PFSK-1 (cell line): ENCODE results near the gene GNB1L.

Source experiments
- FOXP2 ChIP-seq: optimal IDR thresholded peaks from 2 replicates; pipeline ENCODE3; 2011; ENCODE audit warnings: borderline replicate concordance, control low read depth, inconsistent platforms; ENCODE audit not compliant: insufficient read depth; ENCODE audit errors: extremely low read length, extremely low read depth
- POLR2AphosphoS5 ChIP-seq: IDR thresholded peaks from 2 replicates; pipeline ENCODE4 v1.6.1; 2012; ENCODE audit warnings: low read depth, mild to moderate bottlenecking, control low read depth, low read length, moderate library complexity
- REST ChIP-seq, 2 experiments: IDR thresholded peaks; 2 replicates each; pipeline versions ENCODE4 v1.6.1 to v1.8.0; 2011 to 2012; ENCODE audit warnings: low read depth in 2 of 2, low read length in 2 of 2, control low read depth in 1 of 2, inconsistent platforms in 1 of 2, mild to moderate bottlenecking in 1 of 2, moderate library complexity in 1 of 2; ENCODE audit not compliant: insufficient read depth in 1 of 2
- SIN3A ChIP-seq: IDR thresholded peaks from 2 replicates; pipeline ENCODE4 v1.6.1; 2012; ENCODE audit warnings: mild to moderate bottlenecking, low read length, moderate library complexity, borderline replicate concordance; ENCODE audit not compliant: insufficient read depth
- TAF1 ChIP-seq: IDR thresholded peaks from 2 replicates; pipeline ENCODE4 v1.6.1; 2012; ENCODE audit warnings: low read length, control low read depth, borderline replicate concordance; ENCODE audit not compliant: insufficient read depth

GNB1L gene

DNA sequence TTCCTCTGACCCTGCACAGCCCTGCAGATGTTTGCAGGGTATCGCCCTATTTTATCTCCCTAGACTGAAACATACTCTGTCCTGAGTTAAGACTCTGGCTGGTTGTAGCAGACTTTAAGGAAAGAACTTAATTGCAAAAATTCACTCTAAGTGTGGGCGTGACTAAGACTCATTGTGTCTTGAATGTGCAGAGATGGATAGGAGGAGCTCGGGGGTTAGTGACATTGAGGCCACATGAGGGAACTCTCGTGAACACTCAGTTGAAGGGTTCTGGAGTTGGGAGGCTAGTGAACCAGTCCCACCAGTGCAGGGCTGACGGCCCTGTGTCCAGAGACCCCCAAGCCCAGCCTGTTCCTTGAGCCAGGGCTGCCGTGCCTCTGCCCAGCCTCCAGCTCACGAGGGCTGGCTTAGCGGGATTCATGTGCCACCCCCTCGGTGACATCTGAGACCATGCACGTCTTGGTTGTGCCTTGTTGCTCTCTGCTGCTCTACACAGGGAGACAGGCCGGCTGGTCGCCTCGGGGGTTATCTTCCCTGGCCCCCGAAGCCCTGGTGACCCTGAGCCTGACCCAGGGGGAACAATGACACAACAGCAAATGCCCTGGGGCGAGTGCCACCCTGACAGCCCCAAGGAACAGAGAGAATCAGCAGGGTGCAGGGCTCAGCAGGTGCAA lies 105.5 kb downstream of the GNB1L start:
- TF ChIP-seq FOXP2 = no peak
- no peak for TF ChIP-seq REST (IDR thresholded peaks at IDR 0.05; ENCODE audit: insufficient read depth in 1 of 2, low read depth in 2 of 2, low read length in 2 of 2)
- no peak for TF ChIP-seq TAF1

GRCh38 chr22:19748139-19748538 lies 106.5 kb downstream of the GNB1L start:
- TF ChIP-seq SIN3A (no peak), POLR2AphosphoS5 (no peak), FOXP2 (no peak), TAF1 (no peak), REST (IDR thresholded peaks at IDR 0.05; ENCODE audit: insufficient read depth in 1 of 2, low read depth in 2 of 2, low read length in 2 of 2) (no peak)

DNA sequence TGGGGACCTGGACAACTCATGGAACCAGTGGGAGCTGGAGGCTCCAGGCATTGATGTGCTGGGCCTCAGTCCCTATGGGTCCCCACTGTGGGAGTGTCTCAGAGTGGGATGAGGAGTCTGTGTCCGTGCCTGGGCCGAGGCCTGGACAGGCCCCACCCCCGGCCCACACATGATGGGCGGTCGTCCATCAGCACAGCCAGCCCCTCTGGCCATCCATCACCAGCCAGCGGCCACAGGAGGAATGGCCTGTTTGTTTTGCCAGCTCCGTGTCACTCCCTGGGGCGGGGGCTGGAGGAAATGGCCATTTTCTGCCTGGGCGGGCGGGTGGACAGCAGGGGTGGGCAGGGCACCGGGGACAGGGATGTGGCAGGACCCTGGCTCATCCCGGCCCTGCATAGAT lies 107.1 kb downstream of the GNB1L start:
- TF ChIP-seq TAF1 (no peak), SIN3A (no peak), POLR2AphosphoS5 (no peak), REST (IDR thresholded peaks at IDR 0.05; ENCODE audit: insufficient read depth in 1 of 2, low read depth in 2 of 2, low read length in 2 of 2) (no peak), FOXP2 (no peak)

GRCh38 chr22:19746726-19747125 lies 107.9 kb downstream of the GNB1L start:
- no peak for TF ChIP-seq REST (IDR thresholded peaks at IDR 0.05; ENCODE audit: insufficient read depth in 1 of 2, low read depth in 2 of 2, low read length in 2 of 2)
- no peak for TF ChIP-seq TAF1
- TF ChIP-seq POLR2AphosphoS5 = no peak
- TF ChIP-seq SIN3A = no peak
- TF ChIP-seq FOXP2 = no peak
